WTC11 (cell line): ENCODE results near the gene EMP2. TPM values are rescaled to one million over a fixed set of nuclear protein-coding genes. Genes with fewer than 3 reads are reported as not detected.

Source experiments
- ATAC-seq: fragments of 200-7000 bp; cut with Tn5 transposase; 2 replicates; pipeline ENCODE4 v1.10.0; 2021; ENCODE audit warnings: mild to moderate bottlenecking, moderate library complexity
- CTCF ChIA-PET: fragments of 300-600 bp; sonication (Branson Sonifier 250); formaldehyde crosslinking; loops from one replicate; lab custom pipeline; 2021; ENCODE audit warnings: antibody characterized with exemption; lab: Charles Lee
- POLR2A ChIA-PET: fragments of 350-600 bp; sonication (Branson Sonifier 250); formaldehyde crosslinking; loops from one replicate; lab custom pipeline; 2021; ENCODE audit warnings: antibody characterized with exemption; lab: Charles Lee
- DNase-seq: peaks from one replicate; pipeline ENCODE4 v3.0.0; 2021; ENCODE audit warnings: low spot score
- H3K27ac Mint-ChIP-seq: 2 replicates; pipeline ENCODE4 v1.8.0; 2021; ENCODE audit warnings: mixed read lengths
- H3K27me3 Mint-ChIP-seq: 2 replicates; pipeline ENCODE4 v1.8.0; 2021; ENCODE audit warnings: low read depth, mild to moderate bottlenecking, moderate library complexity, mixed read lengths
- H3K36me3 Mint-ChIP-seq: 2 replicates; pipeline ENCODE4 v1.8.0; 2021; ENCODE audit warnings: mixed read lengths
- H3K4me1 Mint-ChIP-seq: 2 replicates; pipeline ENCODE4 v1.8.0; 2022; ENCODE audit warnings: mixed read lengths
- H3K4me3 Mint-ChIP-seq: 2 replicates; pipeline ENCODE4 v1.8.0; 2021; ENCODE audit warnings: mild to moderate bottlenecking, moderate library complexity, mixed read lengths
- H3K9me3 Mint-ChIP-seq: 2 replicates; pipeline ENCODE4 v1.8.0; 2021; ENCODE audit warnings: mixed read lengths
- ESRRA ChIP-seq: sonication (generic); formaldehyde crosslinking; IDR thresholded peaks from 2 replicates; pipeline ENCODE4 v1.8.1; 2022; ENCODE audit warnings: mild to moderate bottlenecking, missing genetic modification reagents, borderline replicate concordance
- FOXP1 ChIP-seq: sonication (generic); formaldehyde crosslinking; IDR thresholded peaks from 2 replicates; pipeline ENCODE4 v1.8.0; 2022; ENCODE audit warnings: missing genetic modification reagents, mild to moderate bottlenecking, moderate library complexity, borderline replicate concordance
- NR2C2 ChIP-seq: sonication (generic); formaldehyde crosslinking; IDR thresholded peaks from 2 replicates; pipeline ENCODE4 v1.8.0; 2022; ENCODE audit warnings: mild to moderate bottlenecking, missing genetic modification reagents
- OVOL2 ChIP-seq: fragments of 250-450 bp; sonication (Bioruptor Pico); IDR thresholded peaks from 2 replicates; pipeline ENCODE4 v1.9.0; 2021; ENCODE audit warnings: mild to moderate bottlenecking, borderline replicate concordance
- TP53 ChIP-seq: sonication (generic); formaldehyde crosslinking; IDR thresholded peaks from 2 replicates; pipeline ENCODE4 v1.8.1; 2023; ENCODE audit warnings: mild to moderate bottlenecking, missing genetic modification reagents
- USF1 ChIP-seq: sonication (generic); formaldehyde crosslinking; IDR thresholded peaks from 2 replicates; pipeline ENCODE4 v1.8.0; 2022; ENCODE audit warnings: mild to moderate bottlenecking, missing genetic modification reagents
- ZBTB43 ChIP-seq: sonication (generic); formaldehyde crosslinking; IDR thresholded peaks from 2 replicates; pipeline ENCODE4 v1.8.1; 2023; ENCODE audit warnings: mild to moderate bottlenecking, missing genetic modification reagents
- ZNF512 ChIP-seq: sonication (generic); formaldehyde crosslinking; IDR thresholded peaks from 2 replicates; pipeline ENCODE4 v1.8.1; 2022; ENCODE audit warnings: missing genetic modification reagents, borderline replicate concordance
- ZNF671 ChIP-seq: fragments of 250-450 bp; sonication (Bioruptor Pico); IDR thresholded peaks from 2 replicates; pipeline ENCODE4 v1.8.0; 2021; ENCODE audit warnings: mild to moderate bottlenecking
- total RNA-seq: library from RNA; stranded (reverse); gene quantifications from 3 replicates; pipeline ENCODE4 v1.2.3, GENCODE V29; 2021
- TF ChIP-seq, protein P1 (sequence below): sonication (generic); formaldehyde crosslinking; IDR thresholded peaks from 2 replicates; pipeline ENCODE4 v1.8.0; 2022; ENCODE audit warnings: missing genetic modification reagents
- TF ChIP-seq, protein P2 (sequence below): sonication (generic); formaldehyde crosslinking; IDR thresholded peaks from 2 replicates; pipeline ENCODE4 v1.8.1; 2022; ENCODE audit warnings: low read depth, missing genetic modification reagents, borderline replicate concordance
- TF ChIP-seq, protein P3 (sequence below): sonication (generic); formaldehyde crosslinking; conservative IDR thresholded peaks from 2 replicates; pipeline ENCODE4 v1.8.1; 2023; ENCODE audit warnings: mild to moderate bottlenecking, low read depth, missing genetic modification reagents, moderate library complexity

Gene EMP2
- total RNA-seq, 1 experiment from 2014 or later, result 16.4 TPM

- POLR2A ChIA-PET, result no interaction called here
- H3K27ac Mint-ChIP-seq, result no peak overlapping the region
- H3K9me3 Mint-ChIP-seq, result 0 out of 2 replicates have a peak, but pooled peaks cover 4% of the 10 kb centered on the region
- TF ChIP-seq NR2C2 (CRISPR knock-in tag), result no peak
- TF ChIP-seq, protein P1, sequence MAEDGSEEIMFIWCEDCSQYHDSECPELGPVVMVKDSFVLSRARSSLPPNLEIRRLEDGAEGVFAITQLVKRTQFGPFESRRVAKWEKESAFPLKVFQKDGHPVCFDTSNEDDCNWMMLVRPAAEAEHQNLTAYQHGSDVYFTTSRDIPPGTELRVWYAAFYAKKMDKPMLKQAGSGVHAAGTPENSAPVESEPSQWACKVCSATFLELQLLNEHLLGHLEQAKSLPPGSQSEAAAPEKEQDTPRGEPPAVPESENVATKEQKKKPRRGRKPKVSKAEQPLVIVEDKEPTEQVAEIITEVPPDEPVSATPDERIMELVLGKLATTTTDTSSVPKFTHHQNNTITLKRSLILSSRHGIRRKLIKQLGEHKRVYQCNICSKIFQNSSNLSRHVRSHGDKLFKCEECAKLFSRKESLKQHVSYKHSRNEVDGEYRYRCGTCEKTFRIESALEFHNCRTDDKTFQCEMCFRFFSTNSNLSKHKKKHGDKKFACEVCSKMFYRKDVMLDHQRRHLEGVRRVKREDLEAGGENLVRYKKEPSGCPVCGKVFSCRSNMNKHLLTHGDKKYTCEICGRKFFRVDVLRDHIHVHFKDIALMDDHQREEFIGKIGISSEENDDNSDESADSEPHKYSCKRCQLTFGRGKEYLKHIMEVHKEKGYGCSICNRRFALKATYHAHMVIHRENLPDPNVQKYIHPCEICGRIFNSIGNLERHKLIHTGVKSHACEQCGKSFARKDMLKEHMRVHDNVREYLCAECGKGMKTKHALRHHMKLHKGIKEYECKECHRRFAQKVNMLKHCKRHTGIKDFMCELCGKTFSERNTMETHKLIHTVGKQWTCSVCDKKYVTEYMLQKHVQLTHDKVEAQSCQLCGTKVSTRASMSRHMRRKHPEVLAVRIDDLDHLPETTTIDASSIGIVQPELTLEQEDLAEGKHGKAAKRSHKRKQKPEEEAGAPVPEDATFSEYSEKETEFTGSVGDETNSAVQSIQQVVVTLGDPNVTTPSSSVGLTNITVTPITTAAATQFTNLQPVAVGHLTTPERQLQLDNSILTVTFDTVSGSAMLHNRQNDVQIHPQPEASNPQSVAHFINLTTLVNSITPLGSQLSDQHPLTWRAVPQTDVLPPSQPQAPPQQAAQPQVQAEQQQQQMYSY (CRISPR knock-in tag), result no peak
- no peak for TF ChIP-seq OVOL2
- TF ChIP-seq, protein P2, sequence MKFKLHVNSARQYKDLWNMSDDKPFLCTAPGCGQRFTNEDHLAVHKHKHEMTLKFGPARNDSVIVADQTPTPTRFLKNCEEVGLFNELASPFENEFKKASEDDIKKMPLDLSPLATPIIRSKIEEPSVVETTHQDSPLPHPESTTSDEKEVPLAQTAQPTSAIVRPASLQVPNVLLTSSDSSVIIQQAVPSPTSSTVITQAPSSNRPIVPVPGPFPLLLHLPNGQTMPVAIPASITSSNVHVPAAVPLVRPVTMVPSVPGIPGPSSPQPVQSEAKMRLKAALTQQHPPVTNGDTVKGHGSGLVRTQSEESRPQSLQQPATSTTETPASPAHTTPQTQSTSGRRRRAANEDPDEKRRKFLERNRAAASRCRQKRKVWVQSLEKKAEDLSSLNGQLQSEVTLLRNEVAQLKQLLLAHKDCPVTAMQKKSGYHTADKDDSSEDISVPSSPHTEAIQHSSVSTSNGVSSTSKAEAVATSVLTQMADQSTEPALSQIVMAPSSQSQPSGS (CRISPR knock-in tag), result no peak
- no peak for TF ChIP-seq ZBTB43 (CRISPR knock-in tag)
- TF ChIP-seq ESRRA, result no peak
- TF ChIP-seq TP53 (CRISPR knock-in tag), result no peak
- TF ChIP-seq, protein P3, sequence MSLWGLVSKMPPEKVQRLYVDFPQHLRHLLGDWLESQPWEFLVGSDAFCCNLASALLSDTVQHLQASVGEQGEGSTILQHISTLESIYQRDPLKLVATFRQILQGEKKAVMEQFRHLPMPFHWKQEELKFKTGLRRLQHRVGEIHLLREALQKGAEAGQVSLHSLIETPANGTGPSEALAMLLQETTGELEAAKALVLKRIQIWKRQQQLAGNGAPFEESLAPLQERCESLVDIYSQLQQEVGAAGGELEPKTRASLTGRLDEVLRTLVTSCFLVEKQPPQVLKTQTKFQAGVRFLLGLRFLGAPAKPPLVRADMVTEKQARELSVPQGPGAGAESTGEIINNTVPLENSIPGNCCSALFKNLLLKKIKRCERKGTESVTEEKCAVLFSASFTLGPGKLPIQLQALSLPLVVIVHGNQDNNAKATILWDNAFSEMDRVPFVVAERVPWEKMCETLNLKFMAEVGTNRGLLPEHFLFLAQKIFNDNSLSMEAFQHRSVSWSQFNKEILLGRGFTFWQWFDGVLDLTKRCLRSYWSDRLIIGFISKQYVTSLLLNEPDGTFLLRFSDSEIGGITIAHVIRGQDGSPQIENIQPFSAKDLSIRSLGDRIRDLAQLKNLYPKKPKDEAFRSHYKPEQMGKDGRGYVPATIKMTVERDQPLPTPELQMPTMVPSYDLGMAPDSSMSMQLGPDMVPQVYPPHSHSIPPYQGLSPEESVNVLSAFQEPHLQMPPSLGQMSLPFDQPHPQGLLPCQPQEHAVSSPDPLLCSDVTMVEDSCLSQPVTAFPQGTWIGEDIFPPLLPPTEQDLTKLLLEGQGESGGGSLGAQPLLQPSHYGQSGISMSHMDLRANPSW (CRISPR knock-in tag), result no peak
- TF ChIP-seq FOXP1 (CRISPR knock-in tag), result no peak
- no peak for TF ChIP-seq ZNF512 (CRISPR knock-in tag)
- no peak for TF ChIP-seq USF1 (CRISPR knock-in tag)
- no peak for TF ChIP-seq ZNF671
- no peaks in the 10 kb centered on the region for H3K27me3 Mint-ChIP-seq
- no peak overlapping the region for H3K4me3 Mint-ChIP-seq
- no peaks in the 10 kb centered on the region for H3K36me3 Mint-ChIP-seq
- H3K4me1 Mint-ChIP-seq, result peaks cover 22% of the 10 kb centered on the region
- ATAC-seq (no peak), DNase-seq (no peak)
- CTCF ChIA-PET, result interaction anchor here (1.1 to 2.1 kb wide), 3 partner anchors 12 to 26 kb away, joined by 3 to 7 read pairs (median 7); partner anchors contain the start of gene EMP2
Observed at GRCh38 chr16:10605636-10606035, 25.2 kb upstream of the EMP2 start.
